Ovary (tissue), 3 donors: Measurements from ENCODE around the gene CD34.

Source experiments
- CTCF ChIP-seq, 3 donors: fragments of 450-650 bp in 2 of 3; fragments of 200-600 bp in 1 of 3; IDR thresholded peaks; one replicate each; pipeline versions ENCODE4 v1.5.1 to v1.8.0; 2016 to 2022; ENCODE audit warnings: antibody characterized with exemption in 3 of 3, mild to moderate bottlenecking in 1 of 3
- POLR2A ChIP-seq: fragments of 450-650 bp; IDR thresholded peaks from one replicate; pipeline ENCODE4 v1.6.1; 2017; ENCODE audit warnings: antibody characterized with exemption, mild to moderate bottlenecking, moderate library complexity
- donor health status: DM: no; HTN: no; CAD: no.

DNA sequence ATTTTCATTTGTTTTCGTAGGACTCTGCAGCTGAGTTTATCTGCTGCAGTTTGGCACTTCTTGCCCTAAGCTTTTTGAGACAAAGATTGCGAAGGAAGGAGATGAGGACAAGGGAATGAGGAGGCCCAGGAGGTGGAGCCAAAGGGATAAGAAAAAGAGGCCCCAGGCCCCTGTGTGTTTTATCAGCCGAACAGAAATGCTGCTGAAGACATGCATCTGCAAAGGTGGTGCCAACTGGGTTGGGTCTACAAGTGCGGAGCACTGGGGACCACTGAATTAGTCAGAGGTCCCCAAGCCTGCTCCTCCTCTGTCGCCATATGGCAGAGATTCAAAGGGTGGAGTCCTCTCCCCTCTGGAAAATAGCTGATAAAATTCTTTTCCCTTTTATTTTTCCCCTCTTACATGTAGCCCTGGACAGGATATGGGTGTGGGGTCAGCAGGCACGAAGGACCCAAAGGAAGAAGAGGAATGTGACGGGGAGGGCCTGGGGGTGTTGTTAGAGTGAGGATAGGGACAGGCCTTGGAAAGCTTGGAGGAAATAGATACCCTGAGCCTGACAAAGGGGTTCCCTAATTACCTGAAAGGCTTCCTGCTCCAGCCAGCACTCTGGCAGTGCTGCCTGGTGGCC, 2.7 kb downstream of the CD34 start:
- TF ChIP-seq CTCF (IDR thresholded peaks at IDR 0.05) (peak in 2 of 3 donors; percentile 26 to 47), POLR2A (no peak)
